Inferior parietal cortex (tissue), 1 donor: ENCODE data around the gene PPP2R5B.
"Not testable (repeated sequence)": the region's sequence is repeated elsewhere in the genome, so short reads cannot be mapped to it uniquely, and the experiment has no call there.

Source experiments
- DNase-seq: peaks from one replicate; pipeline ENCODE4 v3.0.0-alpha.2; 2016; ENCODE audit errors: extremely low spot score

Gene PPP2R5B

DNA sequence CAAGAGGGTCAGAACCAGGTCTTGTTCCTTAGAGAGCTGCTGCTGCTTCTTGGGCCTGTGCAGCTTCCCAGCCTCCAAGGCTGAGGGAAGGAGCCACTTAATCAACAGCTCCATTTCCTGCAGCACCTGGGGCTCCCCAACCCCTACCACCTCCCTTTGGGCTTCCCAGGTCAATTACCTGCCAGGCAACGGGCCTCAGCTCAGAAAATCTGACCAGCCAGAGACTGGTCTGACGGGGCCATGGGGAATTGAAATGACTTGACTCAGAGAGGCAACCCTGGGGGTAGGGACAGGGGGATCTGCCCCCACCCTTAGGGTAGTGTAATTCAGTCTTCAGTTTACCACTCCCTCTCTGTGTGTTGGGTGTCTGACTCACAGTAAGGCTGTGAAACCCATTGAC, 52.2 kb downstream of the PPP2R5B start:
- no peak for DNase-seq

DNA sequence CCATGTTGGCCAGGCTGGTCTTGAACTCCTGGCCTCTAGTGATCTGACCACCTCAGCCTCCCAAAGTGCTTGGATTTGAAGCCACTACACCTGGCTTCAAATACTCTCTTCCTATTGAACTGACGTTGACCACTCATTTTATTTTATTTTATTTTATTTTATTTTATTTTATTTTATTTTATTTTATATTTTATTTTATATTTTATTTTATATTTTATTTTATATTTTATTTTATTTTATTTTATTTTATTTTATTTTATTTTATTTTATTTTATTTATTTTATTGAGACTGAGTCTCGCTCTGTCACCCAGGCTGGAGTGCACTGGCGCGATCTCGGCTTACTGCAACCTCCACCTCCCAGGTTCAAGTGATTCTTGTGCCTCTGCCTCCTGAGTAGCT, 58.9 kb downstream of the PPP2R5B start:
- not testable (repeated sequence) for DNase-seq
